ENCODE measurements around the gene LPCAT3.
"Not testable (repeated sequence)": the region's sequence is repeated elsewhere in the genome, so short reads cannot be mapped to it uniquely, and the experiment has no call there.

LPCAT3 gene

GRCh38 chr12:7039403-7039802 is 21.1 kb upstream of the LPCAT3 start:
- in situ Hi-C loops (cut with MboI; ENCODE audit: low pct_unique_long_range_greater_than_20kb, low sequenced_read_pairs) = no loop called here
- no peak for DNase-seq

GRCh38 chr12:7038591-7038990 is 20.3 kb upstream of the LPCAT3 start:
- no peak for DNase-seq
- in situ Hi-C loops (cut with MboI; ENCODE audit: low pct_unique_long_range_greater_than_20kb, low sequenced_read_pairs) = no loop called here

GRCh38 chr12:7037411-7037810 is 19.1 kb upstream of the LPCAT3 start:
- DNase-seq; in situ Hi-C loops (cut with MboI; ENCODE audit: low pct_unique_long_range_greater_than_20kb, low sequenced_read_pairs): not testable (repeated sequence)

GRCh38 chr12:7035463-7035862 is 17.2 kb upstream of the LPCAT3 start:
- DNase-seq = no peak
- in situ Hi-C loops (cut with MboI; ENCODE audit: low pct_unique_long_range_greater_than_20kb, low sequenced_read_pairs) = no loop called here

GRCh38 chr12:7034464-7034863 is 16.2 kb upstream of the LPCAT3 start:
- no peak for DNase-seq
- in situ Hi-C loops (cut with MboI; ENCODE audit: low pct_unique_long_range_greater_than_20kb, low sequenced_read_pairs) = no loop called here

- in situ Hi-C loops (cut with MboI; ENCODE audit: low pct_unique_long_range_greater_than_20kb, low sequenced_read_pairs) = no loop called here
- no peak for DNase-seq
These were observed 14.7 kb upstream of the LPCAT3 start for GRCh38 chr12:7032990-7033389.

GRCh38 chr12:7031306-7031705 is 13.0 kb upstream of the LPCAT3 start:
- in situ Hi-C loops (cut with MboI; ENCODE audit: low pct_unique_long_range_greater_than_20kb, low sequenced_read_pairs) = no loop called here
- DNase-seq = no peak

- DNase-seq = no peak
- in situ Hi-C loops (cut with MboI; ENCODE audit: low pct_unique_long_range_greater_than_20kb, low sequenced_read_pairs) = no loop called here
These were observed 8.6 kb upstream of the LPCAT3 start for GRCh38 chr12:7026854-7027253.

- in situ Hi-C loops (cut with MboI; ENCODE audit: low pct_unique_long_range_greater_than_20kb, low sequenced_read_pairs) = no loop called here
- no peak for DNase-seq
These were observed 4.8 kb upstream of the LPCAT3 start for GRCh38 chr12:7023114-7023513.

- in situ Hi-C loops (cut with MboI; ENCODE audit: low pct_unique_long_range_greater_than_20kb, low sequenced_read_pairs) = no loop called here
- no peak for DNase-seq
These were observed 3.7 kb upstream of the LPCAT3 start for GRCh38 chr12:7021956-7022355.

- in situ Hi-C loops (cut with MboI; ENCODE audit: low pct_unique_long_range_greater_than_20kb, low sequenced_read_pairs) = no loop called here
- DNase-seq = no peak
These were observed 830 bp upstream of the LPCAT3 start for GRCh38 chr12:7019043-7019569.

GRCh38 chr12:7017870-7018349 is 366 bp downstream of the LPCAT3 start:
- DNase-seq = no peak
- in situ Hi-C loops (cut with MboI; ENCODE audit: low pct_unique_long_range_greater_than_20kb, low sequenced_read_pairs) = no loop called here

- in situ Hi-C loops (cut with MboI; ENCODE audit: low pct_unique_long_range_greater_than_20kb, low sequenced_read_pairs) = no loop called here
These were observed 1.2 kb downstream of the LPCAT3 start for GRCh38 chr12:7016958-7017571.

GRCh38 chr12:7015555-7016370 is 2.5 kb downstream of the LPCAT3 start:
- DNase-seq = no peak
- in situ Hi-C loops (cut with MboI; ENCODE audit: low pct_unique_long_range_greater_than_20kb, low sequenced_read_pairs) = no loop called here

More at GRCh38 chr12:7016958-7017571, 1.2 kb downstream of the LPCAT3 start:
- peak; percentile 19 for DNase-seq

- no peak for DNase-seq
These were observed 5.2 kb downstream of the LPCAT3 start for GRCh38 chr12:7013101-7013500.

GRCh38 chr12:7012024-7012607 is 6.2 kb downstream of the LPCAT3 start:
- in situ Hi-C loops (cut with MboI; ENCODE audit: low pct_unique_long_range_greater_than_20kb, low sequenced_read_pairs) = no loop called here
- DNase-seq = no peak

More at GRCh38 chr12:7013101-7013500, 5.2 kb downstream of the LPCAT3 start:
- in situ Hi-C loops (cut with MboI; ENCODE audit: low pct_unique_long_range_greater_than_20kb, low sequenced_read_pairs) = no loop called here

GRCh38 chr12:7011398-7011797 is 6.9 kb downstream of the LPCAT3 start:
- in situ Hi-C loops (cut with MboI; ENCODE audit: low pct_unique_long_range_greater_than_20kb, low sequenced_read_pairs); DNase-seq: not testable (repeated sequence)

GRCh38 chr12:7009512-7009911 is 8.8 kb downstream of the LPCAT3 start:
- in situ Hi-C loops (cut with MboI; ENCODE audit: low pct_unique_long_range_greater_than_20kb, low sequenced_read_pairs) = no loop called here

GRCh38 chr12:7008864-7009263 is 9.4 kb downstream of the LPCAT3 start:
- in situ Hi-C loops (cut with MboI; ENCODE audit: low pct_unique_long_range_greater_than_20kb, low sequenced_read_pairs) = no loop called here
- no peak for DNase-seq

More at GRCh38 chr12:7009512-7009911, 8.8 kb downstream of the LPCAT3 start:
- DNase-seq = no peak

GRCh38 chr12:7006639-7007038 is 11.6 kb downstream of the LPCAT3 start:
- DNase-seq = no peak
- in situ Hi-C loops (cut with MboI; ENCODE audit: low pct_unique_long_range_greater_than_20kb, low sequenced_read_pairs) = no loop called here
